Measurements from ENCODE around the gene NIM1K.

GRCh38 chr5:43157068-43157467 lies 35.0 kb upstream of the NIM1K start:
- TF ChIP-seq STAT6 (CRISPR knock-in tag; IDR thresholded peaks at IDR 0.05; ENCODE audit: borderline replicate concordance) (no peak), POLR2A (IDR thresholded peaks at IDR 0.05; ENCODE audit: insufficient read depth in 1 of 2, low read depth in 2 of 2, low read length in 2 of 2) (no peak), ZNF644 (CRISPR knock-in tag; IDR thresholded peaks at IDR 0.05; ENCODE audit: low read depth) (no peak), ZBTB7A (CRISPR knock-in tag; IDR thresholded peaks at IDR 0.05) (no peak), AGO2 (optimal IDR thresholded peaks at IDR 0.05; ENCODE audit: low read depth, low read length) (no peak), POLR2AphosphoS5 (IDR thresholded peaks at IDR 0.05; ENCODE audit: low read depth, low read length) (no peak)
